ENCODE data around the gene CLDN25.

GRCh38 chr11:113827477-113827876 lies 47.9 kb downstream of the CLDN25 start:
- TF ChIP-seq, protein P1, sequence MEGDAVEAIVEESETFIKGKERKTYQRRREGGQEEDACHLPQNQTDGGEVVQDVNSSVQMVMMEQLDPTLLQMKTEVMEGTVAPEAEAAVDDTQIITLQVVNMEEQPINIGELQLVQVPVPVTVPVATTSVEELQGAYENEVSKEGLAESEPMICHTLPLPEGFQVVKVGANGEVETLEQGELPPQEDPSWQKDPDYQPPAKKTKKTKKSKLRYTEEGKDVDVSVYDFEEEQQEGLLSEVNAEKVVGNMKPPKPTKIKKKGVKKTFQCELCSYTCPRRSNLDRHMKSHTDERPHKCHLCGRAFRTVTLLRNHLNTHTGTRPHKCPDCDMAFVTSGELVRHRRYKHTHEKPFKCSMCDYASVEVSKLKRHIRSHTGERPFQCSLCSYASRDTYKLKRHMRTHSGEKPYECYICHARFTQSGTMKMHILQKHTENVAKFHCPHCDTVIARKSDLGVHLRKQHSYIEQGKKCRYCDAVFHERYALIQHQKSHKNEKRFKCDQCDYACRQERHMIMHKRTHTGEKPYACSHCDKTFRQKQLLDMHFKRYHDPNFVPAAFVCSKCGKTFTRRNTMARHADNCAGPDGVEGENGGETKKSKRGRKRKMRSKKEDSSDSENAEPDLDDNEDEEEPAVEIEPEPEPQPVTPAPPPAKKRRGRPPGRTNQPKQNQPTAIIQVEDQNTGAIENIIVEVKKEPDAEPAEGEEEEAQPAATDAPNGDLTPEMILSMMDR (IDR thresholded peaks at IDR 0.05): no peak
- no peak for TF ChIP-seq POLR2A (IDR thresholded peaks at IDR 0.05)
